CD4-positive, alpha-beta T cell treated with Interleukin-17A for 4 hours (primary cell): ENCODE data around the gene PID1.
"Not testable (repeated sequence)": the region's sequence is repeated elsewhere in the genome, so short reads cannot be mapped to it uniquely, and the experiment has no call there.

ENCODE experiments used
- DNase-seq: peaks from one replicate; pipeline ENCODE4 v3.0.0-alpha.2; 2020; ENCODE audit warnings: mixed read lengths

Gene PID1

DNA sequence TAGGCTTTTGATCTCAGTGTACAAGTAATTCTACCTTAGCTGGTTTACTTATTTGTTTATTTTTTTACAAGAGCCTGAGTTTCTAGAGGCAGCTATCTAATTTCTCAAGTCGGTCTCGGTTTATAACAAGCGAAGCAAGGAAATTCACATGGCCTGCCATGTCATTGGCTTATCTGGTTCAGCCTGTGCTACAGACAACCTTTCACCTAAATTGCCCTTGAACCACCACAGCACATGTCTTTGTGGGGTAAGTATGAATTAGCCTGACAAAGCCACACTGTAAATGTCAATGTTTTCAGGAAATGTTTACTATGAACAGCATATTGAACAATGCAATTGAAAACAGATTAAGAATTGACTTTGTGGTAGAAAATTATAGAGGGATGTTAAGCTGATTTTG lies 167.1 kb downstream of the PID1 start:
- DNase-seq: no peak

DNA sequence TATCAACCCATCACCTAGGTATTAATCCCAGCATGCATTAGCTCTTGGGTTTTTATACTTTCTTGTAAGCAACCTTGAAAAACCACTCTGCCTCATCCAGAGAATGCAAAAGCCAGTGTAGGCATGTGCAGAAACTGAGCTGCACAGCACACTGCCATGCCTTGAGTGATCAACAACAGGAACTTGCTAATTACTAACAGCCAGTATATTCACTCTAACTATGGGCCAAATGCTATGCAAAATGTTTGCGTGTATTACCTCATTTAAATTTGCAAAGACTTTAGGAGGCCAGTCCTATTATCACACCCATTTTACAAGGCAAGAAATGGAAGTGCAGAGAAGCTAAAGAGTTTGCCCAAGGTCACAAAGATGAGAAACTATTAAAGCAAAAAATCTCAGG lies 169.8 kb downstream of the PID1 start:
- DNase-seq: no peak

DNA sequence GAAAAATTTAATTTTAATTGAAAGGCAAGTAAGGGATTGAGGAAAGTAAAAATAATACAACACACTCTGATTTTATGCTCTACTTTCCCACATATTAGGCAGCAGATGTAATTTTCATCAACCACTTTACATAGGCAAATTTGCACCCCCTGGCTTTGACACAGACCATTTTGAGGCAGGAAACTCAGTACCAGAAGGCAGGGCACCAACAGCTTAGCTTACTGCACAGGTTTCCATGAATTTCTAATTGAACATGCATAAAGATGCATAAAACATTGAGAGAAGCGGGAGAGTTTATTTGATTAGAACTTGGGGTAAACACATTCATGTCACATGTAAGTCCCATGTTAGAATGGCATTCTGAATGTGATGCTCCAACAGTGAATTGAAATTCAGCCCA lies 171.9 kb downstream of the PID1 start:
- no peak for DNase-seq

DNA sequence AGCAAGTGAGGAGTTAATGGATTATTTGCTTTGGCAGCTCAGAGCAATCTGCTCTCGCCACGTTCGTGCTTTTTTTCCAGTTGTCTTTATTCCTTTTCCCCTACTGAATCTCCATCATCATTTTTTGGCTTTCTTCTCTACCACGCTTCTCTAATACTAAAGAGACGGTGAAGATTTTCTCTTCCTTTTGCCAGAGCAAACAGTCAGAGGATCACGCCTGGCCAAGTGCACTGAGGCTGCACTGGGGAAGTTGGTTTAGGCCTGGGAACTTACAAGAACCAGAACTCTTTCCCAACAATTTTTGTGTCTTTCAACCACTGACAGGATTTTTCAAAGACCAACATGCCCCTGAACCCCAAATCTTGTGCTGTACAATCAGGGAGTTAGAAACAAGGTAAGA lies 172.3 kb downstream of the PID1 start:
- DNase-seq: no peak

DNA sequence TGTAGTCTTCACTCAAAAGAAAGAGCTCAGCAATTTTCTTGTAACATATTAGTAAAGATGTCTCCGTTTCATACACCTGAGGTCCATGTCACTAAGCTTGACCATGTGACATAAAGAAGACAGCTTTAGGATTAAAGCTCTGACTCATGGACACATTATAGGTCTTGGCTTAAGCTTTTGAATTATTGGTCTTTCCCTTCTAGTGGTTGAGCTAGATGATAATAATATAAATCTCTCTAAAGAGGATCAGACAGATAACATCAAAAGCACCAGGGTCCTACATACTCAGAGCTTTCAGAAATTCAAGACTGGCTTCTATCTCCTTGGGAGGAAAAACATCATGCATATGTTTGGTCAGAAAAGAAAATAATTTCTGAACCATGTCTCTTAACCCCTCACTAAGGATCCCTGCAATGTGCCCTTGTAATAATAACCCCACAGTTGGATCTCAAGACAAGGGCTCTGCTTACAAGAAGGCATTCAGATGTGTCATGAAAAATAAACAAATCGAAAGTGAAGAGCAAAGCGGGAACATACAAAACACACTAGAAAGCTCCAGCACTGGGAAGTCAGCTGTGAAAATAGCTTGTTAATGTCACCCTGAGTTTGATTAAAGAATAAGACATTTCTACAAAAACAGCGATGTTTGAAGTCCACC lies 174.5 kb downstream of the PID1 start:
- no peak for DNase-seq

DNA sequence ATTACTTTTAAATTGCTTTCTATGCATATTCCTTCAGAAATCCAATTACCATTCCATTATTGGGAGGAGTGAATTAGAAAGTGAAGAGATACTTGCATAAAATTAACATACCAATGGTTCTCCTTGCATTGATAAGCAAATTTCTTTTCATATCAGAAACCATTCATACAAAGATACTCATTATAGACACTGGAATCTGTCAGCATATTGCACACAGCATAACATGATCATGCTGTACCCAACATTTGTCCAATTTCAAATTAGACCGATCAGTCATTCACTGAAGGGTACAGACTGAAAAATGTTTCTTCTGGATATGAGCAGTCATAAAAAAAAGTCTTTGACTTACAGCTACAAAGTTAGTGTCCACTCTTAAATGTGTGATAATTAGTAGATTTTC lies 175.6 kb downstream of the PID1 start:
- no peak for DNase-seq

DNA sequence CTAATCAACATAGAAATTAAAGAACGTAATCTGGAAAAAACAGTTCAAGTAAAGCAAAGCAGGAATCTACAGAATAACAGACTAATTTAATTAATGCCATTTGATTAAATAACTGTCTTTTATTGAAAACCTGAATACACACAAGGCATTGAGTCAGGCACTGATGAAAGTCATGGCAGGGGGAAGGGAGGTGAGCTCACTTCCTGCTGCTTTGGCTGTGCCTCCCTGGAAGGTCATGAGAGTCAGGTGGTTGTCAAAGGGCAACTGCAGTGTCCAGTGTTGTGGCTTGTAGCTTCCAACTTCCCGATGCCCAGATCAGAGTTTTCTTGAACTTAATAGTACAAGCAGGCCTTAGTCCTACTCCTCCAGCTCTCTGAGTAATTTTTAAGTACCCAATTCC lies 180.9 kb downstream of the PID1 start:
- no peak for DNase-seq

DNA sequence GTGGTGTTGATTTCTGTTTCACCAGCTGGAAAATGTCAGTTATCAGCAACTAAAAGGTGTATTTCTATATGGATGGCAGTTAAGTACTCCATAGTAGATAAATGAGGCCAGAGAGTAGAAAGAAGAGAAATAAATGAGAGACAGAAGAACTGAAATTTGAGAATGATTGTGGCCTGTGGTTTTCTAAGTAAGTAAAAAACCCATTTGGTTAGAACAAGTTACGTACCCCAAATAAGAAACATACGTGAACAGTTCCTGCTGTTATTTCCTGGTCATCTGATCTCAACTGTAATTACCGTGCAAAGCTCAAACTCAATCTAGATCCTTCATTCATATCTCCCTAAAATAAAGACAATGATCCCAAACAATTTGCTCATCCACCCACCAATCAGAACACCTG lies 181.3 kb downstream of the PID1 start:
- DNase-seq: no peak

DNA sequence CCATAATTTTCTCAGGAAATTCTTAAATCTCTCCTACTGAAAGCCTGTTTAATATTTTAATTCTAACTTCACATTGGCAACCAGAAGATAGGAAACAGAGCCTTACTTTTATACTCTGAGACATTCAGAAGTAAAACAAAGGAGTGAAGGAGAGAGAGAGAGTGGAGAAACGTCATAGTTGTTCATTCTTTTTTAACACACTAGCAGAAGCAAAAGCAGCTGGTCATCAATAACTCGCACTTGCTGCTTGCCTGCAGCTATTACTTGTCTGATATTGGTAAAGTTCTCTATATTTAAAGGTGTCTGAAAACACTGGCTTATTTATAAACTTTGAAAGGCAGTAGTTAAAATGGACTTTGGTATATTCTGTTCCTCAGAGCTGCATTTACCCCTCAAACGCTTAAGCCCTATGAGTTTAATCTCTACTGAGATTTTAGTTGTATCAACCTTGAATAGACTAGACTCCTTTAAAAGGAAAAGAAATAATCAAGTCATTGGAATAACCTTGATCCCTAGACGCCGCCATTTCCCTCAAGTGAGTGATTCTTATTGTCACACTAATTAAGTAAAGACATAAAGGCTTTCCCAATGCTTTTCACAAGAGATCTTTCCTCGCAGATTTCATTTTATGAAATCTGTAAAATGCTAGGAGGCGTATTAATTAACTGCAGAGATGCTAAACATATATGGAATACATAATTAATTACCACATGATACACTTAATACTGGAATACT lies 182.0 kb downstream of the PID1 start:
- DNase-seq: no peak

DNA sequence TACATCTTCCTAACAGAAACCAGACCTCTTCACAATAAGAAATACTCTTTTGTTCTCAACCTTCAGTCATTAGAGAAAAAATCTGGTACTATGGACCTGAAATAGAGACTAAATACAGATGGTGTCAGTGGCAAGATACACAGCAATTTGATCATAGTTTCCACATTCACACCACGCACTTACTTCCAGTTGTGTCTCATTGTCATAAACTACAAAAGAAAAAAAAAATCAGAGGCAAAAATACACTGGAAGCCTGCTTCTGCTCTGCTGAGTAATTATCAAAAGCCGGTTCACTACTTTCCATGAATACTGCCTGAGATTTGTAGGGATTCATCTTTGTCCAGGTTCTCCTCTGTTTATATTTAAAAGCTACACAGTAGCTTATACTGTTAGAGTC lies 182.6 kb downstream of the PID1 start:
- DNase-seq: no peak

DNA sequence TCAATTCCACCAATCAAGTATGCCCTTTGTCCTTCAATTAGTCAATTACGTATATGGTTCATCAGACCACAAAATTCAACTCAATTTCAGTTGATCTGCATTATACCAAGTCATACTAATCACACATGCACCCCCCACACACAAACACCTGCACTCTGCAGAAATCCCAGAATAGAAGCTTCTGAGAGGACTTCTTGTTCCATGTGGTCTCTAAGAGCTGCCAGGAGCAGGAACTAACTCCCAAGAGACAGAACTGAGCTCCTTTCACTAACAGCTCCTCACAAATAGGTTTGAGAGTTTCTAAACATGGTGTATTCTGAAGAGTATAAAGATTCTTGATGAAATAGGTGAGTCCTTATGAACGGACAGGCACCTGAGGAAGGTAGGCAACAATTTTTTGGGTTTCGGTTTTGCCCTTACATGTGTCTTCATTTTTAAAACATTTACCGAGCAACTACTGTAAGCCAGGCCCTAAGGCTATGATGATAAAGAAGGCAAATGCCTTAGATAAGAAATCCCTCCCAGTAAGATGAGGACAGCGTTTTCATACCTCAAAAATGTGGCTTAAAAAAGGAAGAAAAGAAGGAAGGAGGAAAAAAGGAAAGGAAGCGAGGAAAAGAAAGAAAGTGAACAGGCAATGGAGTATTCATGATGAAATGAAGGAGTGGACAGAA lies 183.1 kb downstream of the PID1 start:
- DNase-seq: no peak

DNA sequence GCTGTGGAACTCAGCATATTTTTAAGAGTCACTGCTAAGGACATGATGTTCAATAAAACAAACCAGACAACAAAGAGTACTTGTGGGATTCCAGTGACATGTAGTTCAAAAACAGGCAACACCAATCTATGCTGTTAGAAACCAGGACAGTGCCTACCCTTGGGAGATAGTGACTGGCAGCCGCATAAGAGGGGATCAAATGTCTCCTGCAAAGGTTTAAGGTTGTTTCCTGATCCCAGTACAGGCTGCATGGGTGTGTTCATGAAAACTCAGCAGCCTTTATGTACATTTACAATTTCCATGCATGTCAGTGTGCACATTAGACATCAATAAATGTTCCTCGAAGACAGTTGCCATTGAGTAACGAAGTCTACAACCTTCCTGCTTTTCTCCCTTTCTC lies 183.8 kb downstream of the PID1 start:
- no peak for DNase-seq

DNA sequence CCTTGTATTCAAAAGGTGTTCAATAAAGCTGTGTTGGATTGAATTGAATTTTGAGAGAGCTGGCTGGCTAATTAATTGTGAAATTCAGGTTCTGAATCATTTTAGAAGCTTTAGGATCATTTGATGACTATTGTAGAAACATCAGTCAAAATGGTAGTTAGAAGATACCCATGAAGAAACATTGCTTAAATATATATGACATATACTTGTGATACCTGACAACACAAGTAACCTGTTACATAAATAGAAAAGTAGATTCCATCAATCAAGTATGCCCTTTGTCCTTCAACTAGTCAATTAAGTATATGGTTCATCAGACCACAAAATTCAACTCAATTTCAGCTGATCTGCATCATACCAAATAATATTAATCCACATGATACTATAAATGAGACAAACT lies 185.6 kb downstream of the PID1 start:
- DNase-seq: no peak

DNA sequence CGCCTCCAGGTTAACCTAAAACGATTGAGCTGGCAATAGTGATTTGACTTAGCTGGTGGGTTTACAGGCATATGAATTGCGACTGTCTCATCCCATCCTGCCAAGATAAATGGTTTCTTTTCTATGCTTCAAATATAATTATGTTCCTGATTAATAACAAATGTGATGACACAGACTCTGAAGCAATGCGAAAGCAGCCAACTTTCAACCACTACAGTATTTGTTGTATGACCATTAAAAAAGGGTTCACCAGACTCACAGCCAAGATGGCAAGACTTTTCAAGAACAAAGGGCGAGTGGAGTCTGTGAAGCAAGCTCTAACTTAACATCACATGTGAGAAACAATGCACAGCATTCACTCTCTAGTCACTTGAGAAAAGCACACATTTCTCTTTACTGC lies 186.6 kb downstream of the PID1 start:
- DNase-seq: no peak

DNA sequence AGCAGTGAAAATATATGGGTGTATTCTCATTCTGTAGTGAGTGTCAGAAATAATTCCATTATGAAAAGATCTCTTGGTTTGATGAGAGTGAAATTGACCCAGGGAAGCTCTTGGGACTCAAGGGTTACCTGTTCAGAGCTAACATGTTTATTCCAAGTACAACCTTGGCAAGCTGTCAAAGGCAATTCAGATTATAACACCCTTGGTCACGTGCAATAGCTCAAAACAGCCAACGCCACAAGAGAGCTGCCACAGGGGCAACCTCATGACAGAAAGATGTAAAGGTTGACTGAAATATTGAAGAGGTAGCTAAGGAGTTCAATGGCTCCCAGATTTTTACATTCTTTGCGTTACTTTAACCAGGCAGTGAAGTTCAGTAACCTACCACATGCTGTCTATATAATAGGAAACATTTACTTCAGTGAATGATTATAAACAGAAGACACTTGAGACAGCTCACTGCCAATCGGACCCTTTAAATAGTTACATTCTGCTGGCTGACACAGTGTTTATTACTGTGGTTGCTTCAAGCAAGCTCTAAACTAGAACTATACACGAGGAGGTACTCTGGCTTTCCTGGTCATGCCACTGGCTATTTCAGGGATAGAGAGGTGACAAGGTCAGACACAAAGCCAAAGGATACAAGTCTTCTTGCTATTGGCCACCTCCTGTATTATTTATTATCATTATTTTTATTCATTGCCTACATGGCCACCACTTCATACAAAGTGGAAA lies 187.3 kb downstream of the PID1 start:
- no peak for DNase-seq

DNA sequence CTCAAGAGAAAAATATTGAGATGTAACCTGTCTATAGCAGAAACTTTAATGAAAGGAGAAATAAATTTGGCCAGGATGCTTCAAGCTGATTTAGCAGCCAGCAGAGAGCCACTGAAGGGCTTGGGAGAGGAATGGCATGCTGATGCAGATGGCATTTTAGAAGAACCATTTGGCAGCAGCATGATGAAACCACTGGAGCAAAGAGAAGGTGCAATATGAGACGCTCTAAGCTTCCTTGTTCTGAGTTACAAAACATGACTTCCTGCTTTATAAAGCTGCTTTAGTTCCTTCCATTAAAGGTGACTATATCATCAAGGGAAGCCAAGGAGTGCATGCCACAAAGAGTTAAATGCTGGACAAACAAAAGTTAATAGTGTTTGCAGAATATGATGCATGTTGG lies 189.7 kb downstream of the PID1 start:
- DNase-seq: no peak

DNA sequence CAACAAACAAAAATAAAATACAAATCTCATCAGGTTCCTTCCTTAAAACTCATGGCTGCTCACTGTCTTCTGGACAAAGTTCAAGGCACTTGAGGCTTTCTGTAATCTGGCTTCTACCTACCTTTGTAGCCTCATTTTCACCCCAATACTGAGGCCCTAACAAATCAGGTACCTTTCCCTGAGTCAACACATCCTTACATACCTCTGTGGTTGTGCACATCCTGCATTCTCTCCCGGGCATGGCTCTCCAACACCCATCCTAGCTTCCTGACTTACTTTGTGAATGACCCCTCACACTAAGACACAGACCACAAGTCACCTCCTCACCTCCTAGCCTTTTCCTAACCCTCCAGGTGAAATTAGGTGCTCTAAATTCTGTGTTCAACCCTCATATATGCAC lies 190.9 kb downstream of the PID1 start:
- DNase-seq: no peak

DNA sequence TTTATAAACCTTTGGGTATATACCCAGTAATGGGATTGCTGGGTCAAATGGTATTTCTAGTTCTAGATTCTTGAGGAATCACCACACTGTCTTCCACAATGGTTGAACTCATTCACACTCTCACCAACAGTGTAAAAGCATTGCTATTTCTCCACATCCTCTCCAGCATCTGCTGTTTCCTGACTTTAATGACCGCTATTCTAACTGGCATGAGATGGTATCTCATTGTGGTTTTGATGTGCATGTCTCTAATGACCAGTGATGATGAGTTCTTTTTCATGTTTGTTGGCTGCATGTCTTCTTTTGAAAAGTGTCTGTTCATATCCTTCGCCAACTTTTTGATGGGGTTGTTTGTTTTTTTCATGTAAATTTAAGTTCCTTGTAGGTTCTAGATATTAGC lies 194.2 kb downstream of the PID1 start:
- DNase-seq: not testable (repeated sequence)

DNA sequence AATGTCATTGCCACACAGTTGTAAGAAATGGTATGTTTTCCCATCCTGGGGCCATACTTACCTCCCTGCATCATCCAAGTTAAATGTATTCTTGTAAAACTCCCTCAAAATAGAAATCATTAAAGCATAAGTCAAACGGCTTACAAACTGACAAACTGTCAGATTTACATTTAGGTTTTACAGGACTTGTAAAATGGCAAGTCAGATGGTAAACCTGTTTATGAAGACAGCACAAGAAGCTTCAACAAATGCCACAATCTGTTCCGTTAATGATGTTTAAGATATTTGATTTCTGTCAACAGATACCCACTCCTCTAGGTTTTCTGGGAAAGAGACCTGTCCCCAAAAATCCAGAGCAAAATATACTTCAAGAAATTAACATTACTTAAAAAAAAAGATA lies 197.2 kb downstream of the PID1 start:
- no peak for DNase-seq

DNA sequence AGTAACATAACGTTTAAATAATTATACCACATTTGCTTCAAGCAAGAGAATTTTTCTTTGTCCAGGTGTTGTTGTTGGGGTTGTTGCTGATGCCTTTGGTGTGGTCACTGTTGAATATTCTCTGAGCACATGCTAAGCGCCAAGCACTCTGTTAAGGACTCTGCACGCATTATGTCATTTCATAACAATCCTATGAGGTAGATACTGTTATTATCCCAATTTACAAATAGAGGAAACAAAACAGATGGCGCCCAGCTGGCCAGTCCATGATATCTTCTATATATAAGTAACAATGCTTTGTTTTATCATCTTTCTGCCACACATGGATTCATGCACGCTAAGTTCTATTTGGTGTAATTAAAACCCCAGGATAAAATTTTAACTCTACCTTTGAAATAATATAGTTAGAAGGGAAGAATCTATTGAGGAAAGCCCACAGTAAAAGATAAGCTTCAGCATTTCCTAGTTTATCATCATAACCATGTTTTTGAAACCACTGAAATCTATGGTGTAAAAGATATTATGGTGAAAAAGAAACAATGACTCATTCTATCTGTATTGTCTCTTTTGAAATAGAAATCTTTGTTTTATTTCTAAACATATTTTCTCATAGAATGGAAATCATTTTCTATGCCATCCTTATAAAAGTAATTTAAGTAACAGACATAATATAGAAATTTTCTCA lies 199.7 kb downstream of the PID1 start:
- DNase-seq: no peak

DNA sequence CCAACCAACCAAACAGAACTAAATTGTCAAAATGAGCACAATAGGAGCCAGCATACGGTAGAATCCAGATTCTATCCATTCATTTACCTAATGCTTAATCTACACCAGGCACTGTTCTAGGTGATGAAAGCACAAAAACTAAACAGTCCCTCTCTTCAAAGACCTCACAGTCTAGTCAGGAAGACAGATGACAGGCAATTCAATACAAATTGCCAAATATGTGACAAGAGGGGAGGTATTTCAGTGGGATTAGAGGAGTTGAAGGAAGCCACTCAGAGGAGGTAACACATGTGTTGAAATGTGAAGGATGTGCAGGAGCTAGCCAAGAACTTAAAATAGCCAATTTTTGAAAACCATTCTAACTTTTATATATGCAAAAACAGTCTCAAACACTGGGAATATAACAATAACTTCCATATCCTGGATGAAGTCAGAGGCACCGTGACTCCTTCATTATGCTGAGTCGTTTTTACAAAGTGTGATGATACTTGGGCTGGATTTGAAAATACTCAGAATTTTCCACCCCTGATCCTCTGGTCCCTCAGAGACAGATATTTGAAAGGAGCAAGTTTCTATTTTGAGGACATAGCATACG lies 204.9 kb downstream of the PID1 start:
- no peak for DNase-seq

DNA sequence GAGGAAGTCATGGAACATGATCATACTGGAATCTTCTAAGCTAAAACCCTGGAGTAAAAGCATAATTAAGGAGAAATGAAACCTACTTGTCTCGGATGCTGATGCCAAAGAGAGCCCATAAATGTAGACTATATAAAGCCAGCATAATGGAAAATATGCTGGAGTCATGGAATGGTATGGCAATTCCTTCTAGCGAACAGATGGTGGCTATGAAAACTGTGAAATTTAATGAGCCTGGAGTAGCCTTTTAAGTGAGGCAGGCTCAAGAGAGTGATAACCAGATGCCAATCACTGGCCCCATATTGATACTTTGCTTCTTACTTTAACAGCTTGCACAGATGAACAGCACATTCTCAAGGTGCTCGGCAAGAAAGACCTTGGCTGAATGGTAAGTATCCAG lies 206.3 kb downstream of the PID1 start:
- DNase-seq: no peak

DNA sequence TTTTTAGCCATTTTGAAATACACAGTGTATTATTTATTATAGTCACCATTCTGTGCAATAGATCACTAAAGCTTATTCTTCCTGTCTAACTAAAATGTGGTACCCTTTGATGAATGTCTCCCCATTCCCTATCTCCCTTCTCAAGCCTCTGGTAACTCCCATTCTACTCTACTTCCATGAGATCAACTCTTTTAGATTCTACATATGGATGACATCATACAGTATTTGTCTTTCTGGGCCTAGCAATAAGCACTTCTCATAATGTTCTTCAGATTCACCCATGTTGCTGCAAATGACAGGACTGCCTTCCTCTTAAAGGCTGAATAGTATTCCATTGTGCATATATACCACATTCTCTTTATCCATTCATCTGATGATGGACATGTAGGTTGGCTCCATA lies 210.9 kb downstream of the PID1 start:
- no peak for DNase-seq
